CD4-positive, alpha-beta T cell treated with Interleukin-17A for 1 hour (primary cell): ENCODE results near the gene CCDC190.
"Not testable (repeated sequence)": the region's sequence is repeated elsewhere in the genome, so short reads cannot be mapped to it uniquely, and the experiment has no call there.

Experiments used
- DNase-seq: peaks from one replicate; pipeline ENCODE4 v3.0.0-alpha.2; 2020

The CCDC190 gene

GRCh38 chr1:162861101-162861500 is at the start of gene CCDC190:
Gene CCDC190 (minus strand): TSS chr1:162861175. CDS start chr1:162859646, 1,529 bp downstream.
- DNase-seq: no peak

- DNase-seq: no peak
Measured at GRCh38 chr1:162910161-162910560, 49.2 kb upstream of the CCDC190 start.

- no peak for DNase-seq
Measured at GRCh38 chr1:162908780-162909179, 47.8 kb upstream of the CCDC190 start.

- DNase-seq: no peak
Measured at GRCh38 chr1:162908236-162908635, 47.3 kb upstream of the CCDC190 start.

GRCh38 chr1:162906485-162906884 is 45.5 kb upstream of the CCDC190 start:
- DNase-seq: no peak

GRCh38 chr1:162905174-162906158 is 44.5 kb upstream of the CCDC190 start:
- DNase-seq: no peak

GRCh38 chr1:162904579-162904978 is 43.6 kb upstream of the CCDC190 start:
- no peak for DNase-seq

GRCh38 chr1:162904023-162904422 is 43.0 kb upstream of the CCDC190 start:
- no peak for DNase-seq

GRCh38 chr1:162903246-162903645 is 42.3 kb upstream of the CCDC190 start:
- no peak for DNase-seq

- no peak for DNase-seq
Measured at GRCh38 chr1:162902416-162902815, 41.4 kb upstream of the CCDC190 start.

- no peak for DNase-seq
Measured at GRCh38 chr1:162901243-162901642, 40.3 kb upstream of the CCDC190 start.

GRCh38 chr1:162899422-162900146 is 38.6 kb upstream of the CCDC190 start:
- DNase-seq: no peak

GRCh38 chr1:162893612-162893908 is 32.6 kb upstream of the CCDC190 start:
- no peak for DNase-seq

- no peak for DNase-seq
Measured at GRCh38 chr1:162892906-162893611, 32.1 kb upstream of the CCDC190 start.

GRCh38 chr1:162889989-162890388 is 29.0 kb upstream of the CCDC190 start:
- DNase-seq: no peak

GRCh38 chr1:162886705-162887104 is 25.7 kb upstream of the CCDC190 start:
- no peak for DNase-seq

- no peak for DNase-seq
Measured at GRCh38 chr1:162885265-162885664, 24.3 kb upstream of the CCDC190 start.

- DNase-seq: no peak
Measured at GRCh38 chr1:162884831-162885230, 23.9 kb upstream of the CCDC190 start.

- no peak for DNase-seq
Measured at GRCh38 chr1:162882248-162882674, 21.3 kb upstream of the CCDC190 start.

GRCh38 chr1:162881590-162881989 is 20.6 kb upstream of the CCDC190 start:
- no peak for DNase-seq

GRCh38 chr1:162880617-162881016 is 19.6 kb upstream of the CCDC190 start:
- not testable (repeated sequence) for DNase-seq

GRCh38 chr1:162878000-162878596 is 17.1 kb upstream of the CCDC190 start:
- peak; percentile 13 for DNase-seq

- DNase-seq: no peak
Measured at GRCh38 chr1:162877412-162877811, 16.4 kb upstream of the CCDC190 start.
